Measurements from ENCODE around the gene RNU2-1. TPM values are rescaled to one million over a fixed set of nuclear protein-coding genes. Genes with fewer than 3 reads are reported as not detected.
"Not testable (repeated sequence)": the region's sequence is repeated elsewhere in the genome, so short reads cannot be mapped to it uniquely, and the experiment has no call there.

The RNU2-1 gene
- polyA plus RNA-seq, 1 of the 3 experiments (the other 2 are of a cell fraction), result not detected

DNA sequence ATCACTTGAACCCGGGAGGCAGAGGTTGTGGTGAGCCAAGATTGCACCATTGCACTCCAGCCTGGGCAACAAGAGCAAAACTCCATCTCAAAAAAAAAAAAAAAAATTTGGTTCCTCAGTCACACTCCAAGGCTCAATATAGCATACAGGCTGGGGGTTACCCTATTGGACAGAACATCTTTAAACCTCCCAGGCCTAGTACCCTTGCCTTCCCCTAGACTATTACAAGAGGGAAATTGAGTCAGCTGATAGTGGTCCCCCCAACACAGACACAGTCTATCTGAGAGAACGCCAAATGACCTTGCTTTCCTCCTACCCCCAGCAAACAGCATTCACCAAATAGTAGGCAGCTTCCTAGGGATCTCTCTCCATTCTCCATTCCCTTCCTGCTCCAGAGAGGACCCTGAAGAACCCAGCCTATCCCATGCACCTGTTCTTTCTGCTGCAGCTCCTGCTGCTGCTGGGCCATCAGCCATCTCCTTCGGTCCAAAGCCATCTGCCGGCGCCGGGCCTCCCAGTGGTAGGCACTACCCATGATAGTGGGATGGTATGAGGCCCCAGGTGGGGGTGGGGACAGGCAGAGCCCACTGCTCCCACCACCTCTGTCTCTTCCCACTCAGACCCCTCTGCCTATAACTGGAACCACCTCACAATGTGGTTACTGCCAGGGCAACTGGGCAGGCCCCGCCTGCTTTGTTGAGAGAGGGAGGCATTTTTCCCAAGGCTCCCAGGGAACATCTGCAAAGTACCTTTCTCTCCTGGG is 5.6 kb downstream of the RNU2-1 start, which contains the start of gene CCDC200:
Gene CCDC200, minus strand, starts transcription at position 604 of the 763 bp plus-strand sequence. Its CDS starts 69 bp downstream, at position 535.
- H2AFZ ChIP-seq (ENCODE audit: low read depth); CTCF ChIA-PET: not testable (repeated sequence)

DNA sequence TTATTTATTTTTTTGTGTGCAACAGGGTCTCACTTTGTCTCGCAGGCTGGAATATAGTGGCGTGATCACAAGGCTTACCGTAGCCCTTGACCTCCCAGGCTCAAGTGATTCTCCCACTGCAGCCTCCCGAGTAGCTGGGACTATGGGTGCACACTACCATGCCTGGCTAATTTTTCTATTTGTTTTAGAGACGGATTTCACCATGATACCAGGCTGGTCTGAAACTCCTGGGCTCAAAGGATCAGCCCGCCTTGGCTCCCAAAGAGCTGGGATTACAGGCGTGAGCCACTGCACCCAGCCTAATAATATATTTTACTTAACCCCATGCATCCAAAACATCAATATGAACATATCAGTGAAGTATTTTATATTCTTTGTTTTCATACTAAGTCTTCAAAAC is 7.4 kb downstream of the RNU2-1 start:
- CTCF ChIA-PET, result interaction anchor here (1.5 kb wide), 1 partner anchor 17 kb away, joined by 3 read pairs; no protein-coding TSS in a partner anchor

More for the DNA sequence above, 5.6 kb downstream of the RNU2-1 start, which contains the start of gene CCDC200:
- H3K4me2 ChIP-seq; H4K20me1 ChIP-seq (ENCODE audit: insufficient read depth); POLR2A ChIA-PET; H3F3A ChIP-seq (replicated peaks; ENCODE audit: insufficient read depth); H3K27ac ChIP-seq (ENCODE audit: low read depth in 2 of 2, low read length in 1 of 2); H3K79me2 ChIP-seq (ENCODE audit: insufficient read depth); H3K9ac ChIP-seq; H3K9me3 ChIP-seq; DNase-seq; H3K4me3 ChIP-seq (ENCODE audit: low read depth in 2 of 2, low read length in 1 of 2); H3K36me3 ChIP-seq (replicated peaks in 1 of 2; ENCODE audit: control insufficient read depth in 1 of 2, insufficient read depth in 2 of 2, low read length in 1 of 2); H3K4me1 ChIP-seq (ENCODE audit: control insufficient read depth in 1 of 2, insufficient read depth in 2 of 2, low read depth in 1 of 2, low read length in 1 of 2); H3K27me3 ChIP-seq (ENCODE audit: insufficient read depth); H3K9me2 ChIP-seq: not testable (repeated sequence)
- no CpG with 5 or more reads among the region's 7 CpGs for WGBS (ENCODE audit: low lambda C conversion rate)

More for the DNA sequence above, 7.4 kb downstream of the RNU2-1 start:
- no peaks in the 10 kb centered on the region for H3F3A ChIP-seq (replicated peaks; ENCODE audit: insufficient read depth)
- H3K9me3 ChIP-seq, result no peaks in the 10 kb centered on the region
- H3K9ac ChIP-seq, result no peak overlapping the region
- no peak overlapping the region for H3K4me2 ChIP-seq
- H3K27ac ChIP-seq (ENCODE audit: low read depth in 2 of 2, low read length in 1 of 2), result no peak overlapping the region
- TF ChIP-seq RXRA (IDR thresholded peaks at IDR 0.05; ENCODE audit: borderline replicate concordance, low read depth) (no peak), PBX3 (IDR thresholded peaks at IDR 0.05) (no peak), TAF1 (IDR thresholded peaks at IDR 0.05; ENCODE audit: borderline replicate concordance, low read depth, low read length) (no peak), GABPA (IDR thresholded peaks at IDR 0.05; ENCODE audit: low read depth) (no peak), POLR2AphosphoS5 (IDR thresholded peaks at IDR 0.05; ENCODE audit: low read depth, low read length) (no peak), USF2 (IDR thresholded peaks at IDR 0.05; ENCODE audit: borderline replicate concordance, low read depth, low read length) (no peak), FOXM1 (IDR thresholded peaks at IDR 0.05; ENCODE audit: low read depth) (no peak), EP300 (IDR thresholded peaks at IDR 0.05; ENCODE audit: borderline replicate concordance in 1 of 2, low read depth in 1 of 2, low read length in 1 of 2) (no peak), GATA2 (CRISPR knock-in tag; IDR thresholded peaks at IDR 0.05) (no peak), ELF1 (IDR thresholded peaks at IDR 0.05) (no peak), TEAD4 (IDR thresholded peaks at IDR 0.05; ENCODE audit: borderline replicate concordance, insufficient read depth) (no peak), RCOR1 (IDR thresholded peaks at IDR 0.05; ENCODE audit: low read length) (no peak), EZH2phosphoT487 (IDR thresholded peaks at IDR 0.05; ENCODE audit: borderline replicate concordance, low read depth) (no peak), MAX (IDR thresholded peaks at IDR 0.05; ENCODE audit: low read depth) (no peak), CHD2 (IDR thresholded peaks at IDR 0.05; ENCODE audit: low read length, partially characterized antibody) (no peak), CTCF (IDR thresholded peaks at IDR 0.05) (no peak), TCF12 (IDR thresholded peaks at IDR 0.05) (no peak)
- TF ChIP-seq, protein P1, sequence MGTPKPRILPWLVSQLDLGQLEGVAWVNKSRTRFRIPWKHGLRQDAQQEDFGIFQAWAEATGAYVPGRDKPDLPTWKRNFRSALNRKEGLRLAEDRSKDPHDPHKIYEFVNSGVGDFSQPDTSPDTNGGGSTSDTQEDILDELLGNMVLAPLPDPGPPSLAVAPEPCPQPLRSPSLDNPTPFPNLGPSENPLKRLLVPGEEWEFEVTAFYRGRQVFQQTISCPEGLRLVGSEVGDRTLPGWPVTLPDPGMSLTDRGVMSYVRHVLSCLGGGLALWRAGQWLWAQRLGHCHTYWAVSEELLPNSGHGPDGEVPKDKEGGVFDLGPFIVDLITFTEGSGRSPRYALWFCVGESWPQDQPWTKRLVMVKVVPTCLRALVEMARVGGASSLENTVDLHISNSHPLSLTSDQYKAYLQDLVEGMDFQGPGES (IDR thresholded peaks at IDR 0.05; ENCODE audit: low read depth, low read length), result no peak
- TF ChIP-seq, protein P2, sequence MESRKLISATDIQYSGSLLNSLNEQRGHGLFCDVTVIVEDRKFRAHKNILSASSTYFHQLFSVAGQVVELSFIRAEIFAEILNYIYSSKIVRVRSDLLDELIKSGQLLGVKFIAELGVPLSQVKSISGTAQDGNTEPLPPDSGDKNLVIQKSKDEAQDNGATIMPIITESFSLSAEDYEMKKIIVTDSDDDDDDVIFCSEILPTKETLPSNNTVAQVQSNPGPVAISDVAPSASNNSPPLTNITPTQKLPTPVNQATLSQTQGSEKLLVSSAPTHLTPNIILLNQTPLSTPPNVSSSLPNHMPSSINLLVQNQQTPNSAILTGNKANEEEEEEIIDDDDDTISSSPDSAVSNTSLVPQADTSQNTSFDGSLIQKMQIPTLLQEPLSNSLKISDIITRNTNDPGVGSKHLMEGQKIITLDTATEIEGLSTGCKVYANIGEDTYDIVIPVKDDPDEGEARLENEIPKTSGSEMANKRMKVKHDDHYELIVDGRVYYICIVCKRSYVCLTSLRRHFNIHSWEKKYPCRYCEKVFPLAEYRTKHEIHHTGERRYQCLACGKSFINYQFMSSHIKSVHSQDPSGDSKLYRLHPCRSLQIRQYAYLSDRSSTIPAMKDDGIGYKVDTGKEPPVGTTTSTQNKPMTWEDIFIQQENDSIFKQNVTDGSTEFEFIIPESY (IDR thresholded peaks at IDR 0.05; ENCODE audit: borderline replicate concordance, low read depth), result no peak
- H2AFZ ChIP-seq (ENCODE audit: low read depth), result no peak overlapping the region
- H3K79me2 ChIP-seq (ENCODE audit: insufficient read depth), result no peaks in the 10 kb centered on the region
- H3K36me3 ChIP-seq (replicated peaks in 1 of 2; ENCODE audit: control insufficient read depth in 1 of 2, insufficient read depth in 2 of 2, low read length in 1 of 2), result no peaks in the 10 kb centered on the region
- H3K27me3 ChIP-seq (ENCODE audit: insufficient read depth), result no peaks in the 10 kb centered on the region
- no peaks in the 10 kb centered on the region for H3K4me1 ChIP-seq (ENCODE audit: control insufficient read depth in 1 of 2, insufficient read depth in 2 of 2, low read depth in 1 of 2, low read length in 1 of 2)
- WGBS (ENCODE audit: low lambda C conversion rate), result 86% methylated on average over 7 of the region's 7 CpGs
- H4K20me1 ChIP-seq (ENCODE audit: insufficient read depth), result no peaks in the 10 kb centered on the region
- H3K9me2 ChIP-seq, result no peaks in the 10 kb centered on the region
- no peak for DNase-seq
- H3K4me3 ChIP-seq (ENCODE audit: low read depth in 2 of 2, low read length in 1 of 2), result no peak overlapping the region
- POLR2A ChIA-PET, result interaction anchor here (0.6 to 1.4 kb wide), 3 partner anchors 89 to 91 kb away, joined by 3 to 6 read pairs (median 4); no protein-coding TSS in a partner anchor
